Measurements from ENCODE around the gene MRPL37.
"Not testable (repeated sequence)": the region's sequence is repeated elsewhere in the genome, so short reads cannot be mapped to it uniquely, and the experiment has no call there.

Gene MRPL37

DNA sequence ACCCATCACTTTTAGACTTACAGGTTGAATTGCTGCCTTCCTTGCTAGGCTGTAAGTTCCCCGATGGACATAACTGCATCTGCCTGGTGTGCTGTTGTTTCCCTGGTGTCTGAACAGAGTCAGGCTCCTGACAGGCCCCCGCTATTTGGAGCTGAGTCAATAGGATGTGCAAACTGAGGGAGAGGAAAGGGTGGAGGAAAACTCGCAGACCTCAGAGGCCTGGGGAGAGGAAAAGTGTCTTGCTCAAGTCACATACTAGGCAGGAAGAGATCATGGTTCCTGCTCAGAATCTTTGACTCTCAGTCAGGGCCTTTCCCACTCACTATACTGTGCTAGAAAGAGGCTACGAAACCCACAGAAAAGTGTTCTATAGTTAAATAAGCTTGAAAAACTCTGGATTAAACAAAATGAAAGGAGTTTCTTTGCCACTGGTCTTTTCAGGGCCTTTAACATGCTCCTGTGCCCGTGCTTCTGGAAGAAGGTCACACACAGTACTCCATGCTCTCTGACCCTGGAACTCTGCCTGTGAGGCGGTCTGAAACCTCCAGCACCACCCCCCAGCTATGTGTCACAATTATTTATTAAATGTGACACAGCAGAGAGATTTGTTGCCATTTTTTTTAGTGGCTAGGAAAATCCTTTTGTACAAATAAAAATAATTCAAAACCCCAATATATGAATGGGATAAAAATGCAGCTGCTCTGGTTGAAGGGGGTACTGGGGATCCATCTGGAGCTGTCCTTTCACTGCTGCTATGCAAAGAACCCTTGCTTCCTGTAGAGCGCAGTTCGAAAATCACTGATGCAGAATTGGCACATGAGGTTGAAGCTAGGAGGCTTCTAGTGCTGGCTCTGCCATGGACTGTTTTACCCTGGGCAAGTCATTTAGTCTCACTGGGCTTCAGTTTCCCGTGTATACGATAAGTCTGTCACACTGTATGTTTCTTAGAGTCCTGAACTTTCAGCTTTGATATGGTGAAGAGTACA, 27.1 kb upstream of the MRPL37 start:
- no peak for DNase-seq (ENCODE audit: low read depth)

DNA sequence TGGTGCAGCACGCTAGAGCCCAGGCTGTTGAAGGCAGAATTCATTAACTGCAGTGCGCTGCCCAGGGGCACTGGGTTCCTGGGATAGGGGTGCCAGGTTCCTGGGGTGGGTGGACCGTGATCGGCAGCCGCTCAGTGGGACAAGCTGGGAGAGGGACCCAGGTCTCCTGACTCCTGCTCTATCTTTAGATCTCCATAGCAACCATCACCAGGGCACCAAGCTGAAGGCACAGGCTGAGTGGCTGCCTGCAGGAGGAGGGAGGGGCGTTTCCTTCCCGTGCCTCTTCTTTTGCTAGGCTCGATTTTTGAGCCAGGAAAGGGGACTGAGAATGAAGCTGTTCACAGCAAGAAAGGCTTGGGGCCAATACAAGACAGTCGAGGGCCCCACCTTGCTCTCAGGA, 26.3 kb upstream of the MRPL37 start:
- DNase-seq (ENCODE audit: low read depth) = no peak

DNA sequence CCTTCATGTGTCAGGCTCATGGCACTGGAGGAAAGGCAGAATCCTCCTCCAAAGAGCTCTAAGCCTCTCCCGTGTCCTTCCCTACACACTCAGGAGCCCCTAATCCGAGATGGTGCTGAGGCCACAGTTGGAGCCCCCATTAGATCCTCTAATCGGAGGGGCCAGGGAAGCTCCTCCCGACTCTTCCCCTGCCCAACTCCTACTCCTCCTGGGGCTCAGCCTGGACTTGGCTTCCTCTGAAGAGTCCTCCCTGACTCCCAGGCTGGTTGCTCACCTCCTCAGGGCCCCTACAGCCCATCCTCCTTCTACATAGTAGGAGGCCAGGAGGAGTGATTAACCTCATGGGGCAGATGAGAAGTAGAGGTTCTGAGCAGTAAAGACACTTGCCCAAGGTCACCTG, 25.9 kb upstream of the MRPL37 start:
- DNase-seq (ENCODE audit: low read depth) = no peak

DNA sequence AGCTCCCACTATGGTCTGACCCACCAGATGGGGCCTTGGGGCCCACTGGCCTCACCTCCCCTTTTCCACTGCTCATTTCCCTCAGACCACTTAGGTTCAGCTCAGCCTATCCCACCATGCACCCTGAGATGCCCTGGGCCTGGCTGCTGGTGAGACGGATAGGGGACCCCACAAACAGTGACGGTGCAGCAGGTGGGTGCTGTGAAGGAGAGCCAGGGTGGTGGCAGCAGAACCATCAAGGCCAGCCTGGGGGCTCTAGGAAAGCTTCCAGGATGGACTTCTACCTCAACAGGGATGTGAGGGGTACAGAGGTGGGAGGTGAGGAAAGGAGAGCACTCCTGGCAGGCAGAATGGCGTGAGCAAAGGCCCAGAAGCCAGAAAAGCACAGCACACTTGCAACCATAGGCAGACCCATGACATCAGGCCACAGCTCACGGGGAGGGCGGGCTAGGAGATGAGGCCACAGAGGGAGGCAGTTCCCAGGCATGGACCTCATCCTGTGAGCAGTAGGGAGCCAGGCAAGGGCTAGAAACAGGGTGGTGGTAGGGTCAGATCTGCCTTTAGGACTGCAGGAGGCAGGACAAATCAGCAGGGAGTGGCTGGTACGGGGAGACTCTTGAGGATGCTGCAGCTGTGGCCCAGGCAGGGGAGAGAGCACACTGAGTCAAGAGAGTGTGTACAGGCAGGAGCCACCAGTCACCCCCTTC, 23.2 kb upstream of the MRPL37 start:
- DNase-seq (ENCODE audit: low read depth) = no peak

DNA sequence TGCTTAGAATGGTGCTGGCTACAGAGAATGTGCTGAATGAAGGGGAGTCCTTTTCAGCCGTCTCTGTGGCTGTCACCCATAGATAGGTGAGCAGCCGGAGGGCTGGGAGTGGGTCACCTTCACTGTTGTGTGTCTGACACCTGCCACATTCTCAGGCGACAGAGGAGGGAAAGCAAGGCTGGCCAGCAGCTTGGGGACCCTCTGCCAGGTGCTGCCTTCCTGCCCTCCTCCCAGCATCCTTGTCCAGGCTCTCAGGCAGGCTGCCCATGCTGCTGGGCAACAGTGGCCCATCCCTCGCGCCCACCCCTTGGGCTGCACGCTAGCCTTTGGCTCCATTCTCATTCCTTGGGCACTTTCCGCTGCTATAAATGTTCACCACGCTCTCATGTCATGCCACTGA, 22.2 kb upstream of the MRPL37 start:
- no peak for DNase-seq (ENCODE audit: low read depth)

DNA sequence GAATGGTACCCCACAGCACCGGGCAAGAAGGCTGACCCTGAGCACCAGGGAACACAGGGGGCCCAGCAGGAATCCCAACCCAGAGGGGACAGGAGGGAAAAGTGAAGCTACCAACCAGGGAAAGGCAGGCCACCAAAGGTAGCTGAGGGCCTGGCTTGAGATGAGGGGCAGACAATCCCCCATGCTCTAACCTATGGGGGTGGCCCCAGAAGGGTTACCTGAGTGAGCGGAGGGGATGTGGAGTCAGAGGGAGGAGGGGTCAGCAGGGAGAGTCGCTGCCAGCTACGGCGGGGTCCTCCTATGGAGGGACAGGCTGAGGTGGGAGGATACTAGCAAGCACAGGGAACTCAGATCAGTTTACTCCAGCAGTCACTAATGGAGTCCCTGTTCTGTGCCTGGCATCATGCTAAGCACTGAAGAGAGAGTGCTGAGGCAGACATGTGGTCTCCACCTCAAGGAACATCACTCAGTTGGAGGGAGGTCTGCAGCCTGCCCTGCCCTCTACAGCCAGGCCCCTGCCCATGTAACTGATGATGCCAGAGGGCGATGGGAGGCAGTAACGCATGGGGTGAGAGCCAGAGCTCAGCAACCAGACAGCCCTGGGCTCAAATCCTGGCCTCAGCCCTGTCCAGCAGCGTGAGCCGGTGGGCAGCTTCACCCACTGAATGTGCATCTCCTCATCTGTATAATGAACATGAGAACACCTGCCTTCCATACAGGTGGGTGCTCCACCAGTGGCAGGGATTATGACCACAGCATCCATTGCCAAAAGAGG, 21.5 kb upstream of the MRPL37 start:
- DNase-seq (ENCODE audit: low read depth) = no peak

DNA sequence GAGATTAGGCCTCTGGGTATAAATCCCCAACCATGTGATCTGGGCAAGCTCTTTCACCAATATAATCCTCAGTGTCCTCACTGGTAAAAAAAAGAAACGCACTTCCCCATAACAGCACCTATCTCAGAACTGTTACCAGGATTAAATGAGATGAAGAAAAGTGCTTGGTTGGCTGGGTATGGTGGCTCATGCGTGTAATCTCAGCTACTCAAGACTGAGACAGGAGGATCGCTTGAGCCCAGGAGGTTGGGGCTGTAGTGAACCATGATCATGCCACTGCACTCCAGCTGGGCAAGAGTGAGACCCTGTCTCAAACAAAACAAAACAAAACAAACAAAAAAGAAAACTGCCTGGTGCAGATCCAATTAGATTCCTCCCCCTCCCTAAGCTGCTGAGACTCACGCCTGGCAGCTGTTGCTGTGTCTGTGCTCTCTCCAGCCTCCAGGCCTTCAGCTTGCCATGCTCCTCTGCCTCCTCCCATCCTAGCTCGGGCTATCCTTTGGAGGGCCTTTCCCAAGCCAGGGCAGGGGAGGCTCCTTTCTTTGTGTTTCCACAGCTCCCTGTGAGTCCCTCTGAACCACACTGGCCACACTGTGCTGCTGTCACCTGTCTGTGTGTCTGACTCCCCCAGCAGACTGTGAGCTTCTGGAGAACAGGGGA, 19.1 kb upstream of the MRPL37 start:
- DNase-seq (ENCODE audit: low read depth) = no peak

DNA sequence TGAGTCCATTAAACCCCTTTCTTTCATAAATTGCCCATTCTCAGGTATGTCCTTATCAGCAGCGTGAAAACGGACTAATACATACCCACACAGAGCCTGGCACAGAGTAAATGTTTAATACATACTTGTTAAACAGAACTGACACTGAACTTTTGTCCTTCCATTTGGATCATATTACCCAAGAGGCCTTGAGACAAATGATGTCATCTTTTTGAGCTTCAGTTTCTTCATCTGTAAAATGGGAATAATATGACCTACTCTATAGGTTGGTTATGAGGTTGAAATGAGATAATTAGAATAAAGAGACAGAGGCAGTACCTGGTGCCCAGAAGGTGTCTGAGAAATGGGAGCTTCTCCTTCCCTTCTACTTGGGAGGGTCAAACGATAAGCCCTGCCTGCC, 13.9 kb upstream of the MRPL37 start:
- DNase-seq (ENCODE audit: low read depth) = no peak

DNA sequence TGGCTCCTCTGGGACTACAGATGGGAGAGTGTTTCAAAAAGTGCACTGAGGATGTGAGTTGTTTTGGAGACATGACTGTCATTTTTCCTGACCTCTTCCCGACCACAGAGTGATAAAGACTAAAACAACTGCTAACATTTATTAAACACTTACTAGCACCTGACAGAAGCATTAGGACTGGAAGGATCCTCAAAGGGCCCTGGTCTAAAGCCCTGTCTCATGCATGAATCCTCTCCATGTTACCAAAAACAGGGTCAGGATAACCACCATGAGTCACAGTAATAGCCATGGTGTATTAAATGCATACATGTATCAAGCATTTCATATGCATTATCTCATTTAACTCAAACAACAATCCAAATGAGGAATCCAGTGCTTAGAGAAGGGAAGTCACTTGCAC, 11.7 kb upstream of the MRPL37 start:
- DNase-seq (ENCODE audit: low read depth) = no peak

DNA sequence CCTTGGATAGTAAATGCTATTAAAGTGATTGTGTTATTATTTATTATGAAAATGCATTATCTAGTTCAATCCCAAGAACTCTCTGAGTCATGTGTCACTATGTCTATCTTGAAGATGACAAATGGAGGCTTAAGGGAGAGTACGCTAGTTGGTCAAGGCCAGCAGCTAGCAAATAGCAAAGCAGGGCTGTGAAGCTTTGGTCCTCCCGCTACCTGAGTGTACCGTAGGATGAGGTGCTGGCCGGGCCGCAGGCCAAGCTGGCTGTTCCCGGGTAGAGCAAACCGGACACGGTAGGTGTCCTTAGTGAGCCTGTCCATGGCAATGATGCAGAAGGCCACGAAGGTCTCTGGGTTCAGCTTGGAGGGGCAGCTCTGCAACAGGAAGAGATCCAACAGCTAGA, 9.4 kb upstream of the MRPL37 start:
- no peak for DNase-seq (ENCODE audit: low read depth)

DNA sequence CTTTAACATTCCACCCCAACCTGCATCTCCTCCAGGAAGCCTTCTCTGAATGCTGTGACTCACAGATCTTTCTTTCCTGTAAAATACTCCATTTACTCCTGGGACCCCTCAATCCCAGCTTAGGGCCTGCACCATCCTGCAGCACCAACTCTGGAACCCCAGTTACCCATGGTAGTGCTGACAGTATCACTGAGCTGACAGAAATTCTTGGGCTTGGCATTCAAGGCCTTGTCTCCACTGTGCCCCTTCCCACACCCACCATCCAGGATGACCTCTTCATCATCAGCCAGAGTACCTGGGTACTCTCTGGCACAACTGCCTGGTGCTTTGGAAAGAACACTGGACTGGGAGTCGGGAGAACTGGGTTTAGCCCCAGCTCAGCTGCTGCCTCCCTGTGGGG, 8.4 kb upstream of the MRPL37 start:
- DNase-seq (ENCODE audit: low read depth) = no peak

DNA sequence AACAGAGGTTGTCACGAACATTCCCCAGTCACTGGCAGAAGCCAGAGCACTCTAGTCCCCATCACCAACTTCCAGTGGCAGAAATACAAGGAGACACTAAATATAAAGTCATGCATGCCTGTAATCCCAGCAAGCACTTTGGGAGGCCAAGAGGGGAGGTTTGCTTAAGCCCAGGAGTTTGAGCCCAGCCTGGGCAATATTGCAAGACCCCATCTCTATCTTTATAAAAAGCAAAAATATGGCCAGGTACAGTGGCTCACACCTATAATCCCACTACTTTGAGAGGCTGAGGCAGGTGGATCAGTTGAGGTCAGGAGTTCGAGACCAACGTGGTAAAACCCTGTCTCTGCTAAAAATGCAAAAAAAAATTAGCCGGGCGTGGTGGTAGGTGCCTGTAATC, 6.5 kb upstream of the MRPL37 start:
- no peak for DNase-seq (ENCODE audit: low read depth)

DNA sequence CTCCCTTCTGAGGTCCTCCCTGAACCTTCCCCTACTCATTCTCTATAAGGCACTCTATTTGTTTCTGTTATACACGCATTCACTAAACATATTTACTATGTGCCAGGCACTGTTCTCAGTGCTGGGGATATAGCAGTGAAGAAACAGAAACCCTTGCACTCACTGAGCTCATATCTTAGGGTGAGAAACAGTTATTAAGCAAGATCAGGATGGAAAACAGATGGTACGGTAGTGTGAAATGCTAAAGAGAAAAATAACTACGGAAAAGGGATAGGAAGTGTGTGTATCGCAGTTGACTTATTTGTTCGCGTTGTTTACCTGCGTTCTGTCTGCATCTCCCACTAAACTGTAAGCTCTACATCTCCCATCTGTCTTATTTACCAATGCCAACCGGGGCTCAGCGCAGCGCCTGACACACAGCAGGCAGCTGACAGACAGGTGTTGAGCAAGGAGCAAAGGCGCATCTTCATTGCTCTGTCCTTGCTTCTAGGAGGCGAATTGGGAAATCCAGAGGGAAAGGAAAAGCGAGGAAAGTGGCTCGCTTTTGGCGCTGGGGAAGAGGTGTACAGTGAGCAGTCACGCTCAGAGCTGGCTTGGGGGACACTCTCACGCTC, 709 bp upstream of the MRPL37 start:
- DNase-seq (ENCODE audit: low read depth) = no peak

DNA sequence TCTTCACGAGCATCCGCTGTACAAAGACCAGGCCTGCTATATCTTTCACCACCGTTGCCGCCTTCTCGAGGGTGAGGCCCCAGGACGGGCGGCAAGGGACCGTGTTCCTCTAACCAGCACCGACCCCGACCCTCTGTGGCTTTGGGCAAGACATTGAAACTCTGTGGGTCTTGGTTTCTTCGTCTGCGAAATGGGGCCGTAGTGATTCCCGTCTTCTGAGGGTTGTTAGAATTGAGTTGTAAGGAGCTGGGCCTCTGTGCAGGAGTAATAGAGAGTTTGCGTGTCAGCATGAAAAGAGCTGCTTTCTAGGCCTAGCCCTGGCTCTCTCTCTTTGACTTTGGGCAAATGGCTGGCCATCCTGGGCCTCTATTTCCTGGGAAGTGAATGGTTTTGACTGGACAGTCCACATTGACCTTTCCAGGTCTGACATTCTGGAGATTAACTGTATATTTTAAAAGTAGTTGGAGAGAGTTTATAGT, 591 bp downstream of the MRPL37 start:
- DNase-seq (ENCODE audit: low read depth) = no peak

DNA sequence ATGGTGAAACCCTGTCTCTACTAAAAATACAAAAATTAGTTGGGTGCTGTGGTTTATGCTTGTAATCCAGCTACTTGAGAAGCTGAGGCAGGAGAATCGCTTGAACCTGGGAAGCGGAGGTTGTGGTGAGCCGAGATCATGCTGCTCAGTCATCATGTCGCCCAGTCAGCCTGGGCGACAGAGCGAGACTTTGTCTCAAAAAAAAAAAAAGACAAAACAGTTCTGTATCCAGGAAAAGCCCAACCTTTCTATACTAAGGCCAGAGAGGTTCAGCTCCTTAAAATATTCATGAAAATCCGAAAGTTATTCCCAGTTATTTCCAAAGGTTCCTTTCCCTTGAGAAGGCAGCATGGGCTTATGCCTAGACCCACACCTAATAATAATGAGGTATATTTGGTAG, 4.2 kb downstream of the MRPL37 start:
- DNase-seq (ENCODE audit: low read depth) = no peak

DNA sequence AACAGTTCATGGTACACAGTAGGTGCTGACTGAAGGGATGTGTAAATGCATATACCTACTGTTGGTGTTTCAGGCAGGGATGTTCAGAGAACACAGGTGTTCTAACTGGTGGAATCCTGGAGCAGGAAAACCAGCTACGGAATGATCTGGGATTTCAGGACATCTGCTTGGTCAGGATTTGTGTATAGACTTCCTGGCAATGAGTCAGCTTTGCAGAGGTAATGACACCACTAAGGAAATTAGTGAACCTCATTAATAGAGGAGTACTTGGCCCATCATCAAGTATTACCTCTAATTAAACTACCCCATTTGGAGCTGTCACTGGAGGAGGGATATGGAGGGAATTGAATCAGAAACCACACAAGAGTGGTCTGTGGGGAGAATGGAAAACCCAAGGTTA, 7.3 kb downstream of the MRPL37 start:
- DNase-seq (ENCODE audit: low read depth) = no peak

DNA sequence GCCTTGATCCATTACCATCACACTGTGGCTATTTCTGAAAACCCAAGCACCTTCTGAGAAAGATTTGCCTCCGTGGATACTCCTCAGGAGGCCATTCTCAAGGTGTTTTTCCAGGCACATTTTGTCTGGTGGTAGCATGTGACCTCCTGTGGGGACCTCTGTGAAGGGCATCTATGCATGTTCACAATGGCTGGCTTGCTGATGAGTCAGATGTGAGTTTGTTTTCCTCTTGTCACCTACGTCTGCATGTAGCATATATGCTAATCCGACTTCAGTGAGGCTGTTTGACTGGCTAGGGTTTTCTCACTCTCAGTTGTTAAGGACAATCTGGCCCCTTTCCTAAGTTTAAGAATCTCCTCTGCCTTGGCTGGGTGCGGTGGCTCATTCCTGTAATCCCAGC, 7.9 kb downstream of the MRPL37 start:
- DNase-seq (ENCODE audit: low read depth) = not testable (repeated sequence)

DNA sequence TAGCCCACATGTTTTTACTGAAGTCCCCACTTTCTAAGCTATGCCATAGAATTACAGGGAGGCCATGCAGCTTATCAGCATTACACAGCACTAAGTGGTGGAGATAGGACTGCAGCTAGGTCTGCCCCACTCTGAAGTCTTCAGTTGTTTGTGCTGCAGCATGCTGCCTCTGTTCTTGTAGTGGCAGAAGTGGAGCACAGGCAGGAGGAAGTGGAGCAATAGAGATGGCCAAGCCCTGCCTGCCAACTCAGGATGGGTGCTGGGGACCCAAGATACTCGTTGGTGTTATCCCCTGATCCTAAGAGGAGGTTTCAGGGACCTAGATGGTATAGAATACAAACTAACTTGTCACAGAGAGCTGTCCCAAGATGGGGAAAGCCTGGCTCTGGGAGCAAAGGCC, 12.9 kb downstream of the MRPL37 start:
- no peak for DNase-seq (ENCODE audit: low read depth)

DNA sequence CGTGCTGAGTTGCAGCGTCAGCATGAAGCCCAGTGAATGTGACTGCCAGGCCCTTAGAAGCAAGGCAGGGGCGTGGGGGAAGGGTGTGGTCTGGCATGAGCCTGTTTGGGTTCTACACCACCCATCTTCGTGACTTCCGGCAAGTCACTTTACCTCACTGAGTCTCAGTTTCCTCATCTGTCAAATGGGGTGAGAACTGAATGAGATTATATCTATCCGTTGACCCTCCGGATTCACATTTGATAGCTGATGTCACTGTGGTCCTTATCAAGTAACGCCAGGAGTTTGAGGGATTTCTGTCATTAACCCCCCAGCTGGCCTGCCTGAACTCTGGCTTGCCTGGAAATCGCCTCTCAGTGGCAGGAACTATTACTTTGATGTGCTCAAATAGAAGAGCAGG, 15.6 kb downstream of the MRPL37 start:
- no peak for DNase-seq (ENCODE audit: low read depth)

DNA sequence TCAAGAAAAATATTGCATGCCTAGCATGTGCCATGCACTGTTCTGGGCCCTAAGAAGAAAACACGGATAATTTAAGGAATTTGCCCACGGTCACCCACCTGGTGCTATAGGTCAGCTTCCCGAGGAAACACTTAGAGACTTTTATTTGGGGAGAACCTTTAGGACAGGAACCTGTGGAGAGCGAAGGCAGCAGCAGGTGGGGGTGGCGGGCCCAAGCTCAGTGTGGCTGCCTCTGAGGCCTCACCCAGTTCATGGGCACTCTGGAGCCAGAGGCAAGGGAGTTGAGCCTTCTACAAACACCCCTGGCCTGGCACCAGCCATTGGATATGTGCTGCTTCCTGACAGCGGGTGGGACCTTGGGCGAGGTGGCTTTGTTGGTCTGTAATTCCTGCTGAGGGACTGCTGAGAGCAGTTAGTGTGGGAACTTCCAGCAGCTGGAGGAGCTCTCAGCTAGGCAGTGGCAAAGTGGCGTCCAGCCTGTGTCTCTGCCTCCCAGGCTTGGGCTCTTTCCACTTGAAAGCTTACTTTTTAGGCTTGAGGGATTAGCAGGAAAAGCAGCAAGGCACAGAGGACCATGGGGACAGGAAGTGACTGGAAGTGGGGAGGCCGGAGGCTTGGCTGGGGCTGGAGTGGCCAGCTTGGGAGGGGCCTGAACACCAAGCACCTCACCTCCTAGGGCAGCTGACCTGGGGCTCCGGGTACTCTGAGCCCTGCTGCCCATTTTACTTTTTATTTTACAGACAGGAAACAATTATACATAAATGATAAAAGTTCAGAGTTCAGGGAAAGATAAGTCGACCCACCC, 19.1 kb downstream of the MRPL37 start:
- no peak for DNase-seq (ENCODE audit: low read depth)

DNA sequence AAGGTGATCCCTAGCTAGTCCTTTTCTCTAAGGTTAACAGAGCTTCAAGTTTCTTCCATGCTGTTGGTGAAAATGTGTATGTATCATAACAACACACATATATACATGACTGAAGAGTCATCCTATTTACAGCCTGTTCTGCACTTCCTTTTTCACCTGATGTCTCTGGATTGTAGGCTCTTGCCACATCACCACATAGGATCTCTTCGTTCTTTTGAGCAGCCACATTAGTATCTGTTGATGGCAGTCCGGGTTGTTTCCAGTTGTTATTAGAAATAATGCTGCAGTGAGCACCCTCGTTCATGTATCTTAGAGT, 19.7 kb downstream of the MRPL37 start:
- no peak for DNase-seq (ENCODE audit: low read depth)
